HL-60 (cell line): ENCODE measurements around the gene C10orf71.

ENCODE experiments used
- DNase-seq, 2 experiments: peaks; one replicate each; pipeline ENCODE4 v3.0.0-alpha.2; 2010 to 2020; ENCODE audit warnings: low read depth in 1 of 2, low spot score in 1 of 2
- H3K27ac ChIP-seq: fragments of 250-450 bp; sonication (Bioruptor Pico); replicated peaks from 2 replicates; pipeline ENCODE4 v1.5.1; 2020; ENCODE audit warnings: mild to moderate bottlenecking, moderate library complexity
- H3K27me3 ChIP-seq: fragments of 250-450 bp; sonication (Bioruptor Pico); 2 replicates; pipeline ENCODE4 v1.5.1; 2021; ENCODE audit warnings: mild to moderate bottlenecking, moderate library complexity; ENCODE audit not compliant: insufficient read depth, poor library complexity, severe bottlenecking
- H3K4me3 ChIP-seq: replicated peaks from 2 replicates; pipeline ENCODE4 v1.5.1; 2011; ENCODE audit warnings: mild to moderate bottlenecking, control low read depth, low read length; ENCODE audit not compliant: insufficient read depth
- GABPA ChIP-seq: IDR thresholded peaks from 2 replicates; pipeline ENCODE4 v1.6.1; 2012; ENCODE audit warnings: low read depth
- POLR2AphosphoS5 ChIP-seq: IDR thresholded peaks from 2 replicates; pipeline ENCODE4 v1.6.1; 2012; ENCODE audit warnings: low read depth
- SPI1 ChIP-seq: IDR thresholded peaks from 2 replicates; pipeline ENCODE4 v1.6.1; 2012; ENCODE audit warnings: low read depth, mild to moderate bottlenecking, borderline replicate concordance
- TF ChIP-seq, protein P1 (sequence below): IDR thresholded peaks from 2 replicates; pipeline ENCODE4 v1.6.1; 2012; ENCODE audit warnings: low read depth; ENCODE audit not compliant: insufficient replicate concordance
- TF ChIP-seq, protein P2 (sequence below): IDR thresholded peaks from one replicate; pipeline ENCODE4 v1.5.1; 2011; ENCODE audit warnings: low read length, control low read depth, inconsistent platforms; ENCODE audit not compliant: insufficient read depth

Gene C10orf71

DNA sequence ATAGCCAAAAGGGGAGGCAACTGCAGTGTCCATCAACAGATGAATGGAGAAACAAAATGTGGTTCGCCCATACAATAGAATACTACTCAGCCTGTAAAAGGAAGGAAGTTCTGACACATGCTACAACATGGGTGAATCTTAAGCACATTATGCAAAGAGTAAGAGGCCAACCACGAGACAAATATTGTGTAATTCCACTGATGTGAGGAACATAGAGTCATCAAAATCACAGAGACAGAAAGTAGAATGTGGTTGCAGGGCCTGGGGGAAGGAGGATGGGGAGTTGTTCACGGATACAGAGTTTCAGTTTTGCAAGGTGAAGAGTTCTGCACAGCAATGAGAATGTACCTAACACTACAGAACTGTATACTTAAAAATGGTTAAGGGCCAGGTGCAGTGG lies 13.7 kb upstream of the C10orf71 start:
- peak; percentile 26 to 87 for DNase-seq
- TF ChIP-seq, protein P1, sequence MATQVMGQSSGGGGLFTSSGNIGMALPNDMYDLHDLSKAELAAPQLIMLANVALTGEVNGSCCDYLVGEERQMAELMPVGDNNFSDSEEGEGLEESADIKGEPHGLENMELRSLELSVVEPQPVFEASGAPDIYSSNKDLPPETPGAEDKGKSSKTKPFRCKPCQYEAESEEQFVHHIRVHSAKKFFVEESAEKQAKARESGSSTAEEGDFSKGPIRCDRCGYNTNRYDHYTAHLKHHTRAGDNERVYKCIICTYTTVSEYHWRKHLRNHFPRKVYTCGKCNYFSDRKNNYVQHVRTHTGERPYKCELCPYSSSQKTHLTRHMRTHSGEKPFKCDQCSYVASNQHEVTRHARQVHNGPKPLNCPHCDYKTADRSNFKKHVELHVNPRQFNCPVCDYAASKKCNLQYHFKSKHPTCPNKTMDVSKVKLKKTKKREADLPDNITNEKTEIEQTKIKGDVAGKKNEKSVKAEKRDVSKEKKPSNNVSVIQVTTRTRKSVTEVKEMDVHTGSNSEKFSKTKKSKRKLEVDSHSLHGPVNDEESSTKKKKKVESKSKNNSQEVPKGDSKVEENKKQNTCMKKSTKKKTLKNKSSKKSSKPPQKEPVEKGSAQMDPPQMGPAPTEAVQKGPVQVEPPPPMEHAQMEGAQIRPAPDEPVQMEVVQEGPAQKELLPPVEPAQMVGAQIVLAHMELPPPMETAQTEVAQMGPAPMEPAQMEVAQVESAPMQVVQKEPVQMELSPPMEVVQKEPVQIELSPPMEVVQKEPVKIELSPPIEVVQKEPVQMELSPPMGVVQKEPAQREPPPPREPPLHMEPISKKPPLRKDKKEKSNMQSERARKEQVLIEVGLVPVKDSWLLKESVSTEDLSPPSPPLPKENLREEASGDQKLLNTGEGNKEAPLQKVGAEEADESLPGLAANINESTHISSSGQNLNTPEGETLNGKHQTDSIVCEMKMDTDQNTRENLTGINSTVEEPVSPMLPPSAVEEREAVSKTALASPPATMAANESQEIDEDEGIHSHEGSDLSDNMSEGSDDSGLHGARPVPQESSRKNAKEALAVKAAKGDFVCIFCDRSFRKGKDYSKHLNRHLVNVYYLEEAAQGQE: no peak
- TF ChIP-seq POLR2AphosphoS5 (no peak), SPI1 (no peak), GABPA (no peak)
- TF ChIP-seq, protein P2, sequence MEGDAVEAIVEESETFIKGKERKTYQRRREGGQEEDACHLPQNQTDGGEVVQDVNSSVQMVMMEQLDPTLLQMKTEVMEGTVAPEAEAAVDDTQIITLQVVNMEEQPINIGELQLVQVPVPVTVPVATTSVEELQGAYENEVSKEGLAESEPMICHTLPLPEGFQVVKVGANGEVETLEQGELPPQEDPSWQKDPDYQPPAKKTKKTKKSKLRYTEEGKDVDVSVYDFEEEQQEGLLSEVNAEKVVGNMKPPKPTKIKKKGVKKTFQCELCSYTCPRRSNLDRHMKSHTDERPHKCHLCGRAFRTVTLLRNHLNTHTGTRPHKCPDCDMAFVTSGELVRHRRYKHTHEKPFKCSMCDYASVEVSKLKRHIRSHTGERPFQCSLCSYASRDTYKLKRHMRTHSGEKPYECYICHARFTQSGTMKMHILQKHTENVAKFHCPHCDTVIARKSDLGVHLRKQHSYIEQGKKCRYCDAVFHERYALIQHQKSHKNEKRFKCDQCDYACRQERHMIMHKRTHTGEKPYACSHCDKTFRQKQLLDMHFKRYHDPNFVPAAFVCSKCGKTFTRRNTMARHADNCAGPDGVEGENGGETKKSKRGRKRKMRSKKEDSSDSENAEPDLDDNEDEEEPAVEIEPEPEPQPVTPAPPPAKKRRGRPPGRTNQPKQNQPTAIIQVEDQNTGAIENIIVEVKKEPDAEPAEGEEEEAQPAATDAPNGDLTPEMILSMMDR: no peak
- H3K27me3 ChIP-seq: no peaks in the 10 kb centered on the region
- no peak overlapping the region for H3K4me3 ChIP-seq
- no peak overlapping the region for H3K27ac ChIP-seq

DNA sequence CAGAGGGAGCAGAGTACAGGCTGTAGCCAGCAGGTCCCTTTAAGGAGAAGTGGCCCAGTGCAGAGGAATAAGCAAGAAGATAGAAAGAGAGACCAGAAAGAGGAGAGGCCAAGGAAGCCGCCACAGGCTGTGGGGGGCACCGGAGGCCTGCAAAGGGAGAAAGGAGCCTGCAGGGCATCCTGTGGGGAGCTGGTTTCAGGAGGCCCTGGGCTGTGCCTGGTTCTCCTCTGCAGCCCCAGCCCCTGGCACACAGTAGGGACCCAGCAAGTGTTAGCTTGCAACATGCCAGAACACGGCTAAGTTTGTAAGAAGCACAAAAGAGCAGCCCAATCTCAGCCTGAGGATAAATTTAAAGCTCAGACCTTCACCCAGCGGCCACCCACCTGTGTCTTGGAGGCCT lies 12.3 kb upstream of the C10orf71 start:
- TF ChIP-seq, protein P1: no peak
- TF ChIP-seq GABPA (no peak), POLR2AphosphoS5 (no peak), SPI1 (no peak)
- TF ChIP-seq, protein P2: no peak
- H3K27ac ChIP-seq: no peak overlapping the region
- H3K27me3 ChIP-seq: no peaks in the 10 kb centered on the region
- no peak for DNase-seq
- no peak overlapping the region for H3K4me3 ChIP-seq

DNA sequence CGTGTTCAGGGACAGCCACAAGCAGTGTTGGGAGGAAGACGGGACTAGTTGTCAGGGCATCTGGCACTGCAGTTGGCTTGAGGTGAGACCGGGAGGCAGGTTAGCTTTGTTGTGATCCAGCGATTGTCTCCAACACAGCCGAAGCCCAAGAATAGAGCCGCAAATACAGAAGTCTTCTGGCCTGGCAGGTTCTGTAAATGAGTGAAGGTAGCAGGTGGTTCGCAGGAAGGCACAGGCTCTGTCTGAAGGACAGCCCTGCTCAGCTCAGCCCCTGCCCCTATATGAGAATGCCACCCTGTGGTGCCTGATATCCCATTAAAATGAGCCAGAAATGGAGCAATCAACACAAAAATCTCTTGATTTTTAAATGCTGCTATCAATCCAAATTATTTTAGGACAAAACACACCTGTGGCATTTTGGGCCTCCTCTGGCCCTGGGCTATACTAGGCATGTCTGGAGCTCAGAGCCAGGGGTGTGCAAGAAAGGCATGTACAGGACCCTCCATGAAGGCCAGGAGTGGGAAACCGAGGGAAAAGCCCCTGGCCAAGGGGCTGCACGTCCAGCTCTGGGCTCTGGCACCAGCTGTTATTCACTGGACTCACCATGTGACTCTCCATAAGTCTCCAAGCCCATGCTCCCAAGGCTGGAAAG lies 11.2 kb upstream of the C10orf71 start:
- Histone ChIP-seq H3K4me3 (no peak overlapping the region), H3K27me3 (no peaks in the 10 kb centered on the region), H3K27ac (no peak overlapping the region)
- TF ChIP-seq, protein P1: no peak
- no peak for DNase-seq
